H1 (cell line): ENCODE results near the gene PUS3. TPM values are rescaled to one million over a fixed set of nuclear protein-coding genes. Genes with fewer than 3 reads are reported as not detected.

ENCODE experiments used
- CTCF ChIA-PET: fragments of 300-600 bp; sonication (Branson Sonifier 250); formaldehyde crosslinking; loops from one replicate; lab custom pipeline; 2021; ENCODE audit not compliant: partially characterized antibody; lab: Charles Lee
- POLR2A ChIA-PET: fragments of 300-600 bp; sonication (Branson Sonifier 250); formaldehyde crosslinking; loops from one replicate; lab custom pipeline; 2021; ENCODE audit warnings: inconsistent platforms; ENCODE audit not compliant: partially characterized antibody; lab: Charles Lee
- DNase-seq, 2 experiments: peaks; one replicate each; pipeline versions ENCODE4 v3.0.0 to v3.0.0-alpha.2; 2010 to 2022; ENCODE audit warnings: low spot score in 2 of 2, low read depth in 1 of 2, mixed read lengths in 1 of 2
- FAIRE-seq: peaks from 2 replicates; lab custom pipeline; 2011; peaks lifted over from hg19 to GRCh38; lab: Jason Lieb, UNC
- H2AFZ ChIP-seq: 2 replicates; pipeline ENCODE4 v1.8.1; 2012; ENCODE audit warnings: low read length, inconsistent platforms
- H2AK5ac ChIP-seq: 2 replicates; pipeline ENCODE4 v1.6.1; 2013; ENCODE audit warnings: low read depth, low read length
- H2BK120ac ChIP-seq: replicated peaks from 2 replicates; pipeline ENCODE3; 2013; ENCODE audit warnings: low read depth, low read length, inconsistent platforms
- H2BK12ac ChIP-seq: 2 replicates; pipeline ENCODE4 v1.6.1; 2013; ENCODE audit warnings: low read depth, low read length
- H2BK15ac ChIP-seq: 2 replicates; pipeline ENCODE4 v1.6.1; 2013; ENCODE audit warnings: low read length
- H2BK20ac ChIP-seq: 2 replicates; pipeline ENCODE4 v1.6.1; 2013; ENCODE audit warnings: low read length
- H2BK5ac ChIP-seq: 2 replicates; pipeline ENCODE4 v1.6.1; 2013; ENCODE audit warnings: low read depth, low read length
- H3K14ac ChIP-seq: 2 replicates; pipeline ENCODE4 v1.6.1; 2013; ENCODE audit warnings: inconsistent platforms; ENCODE audit not compliant: insufficient read length
- H3K18ac ChIP-seq: 2 replicates; pipeline ENCODE4 v1.6.1; 2013; ENCODE audit warnings: low read length; ENCODE audit errors: extremely low read depth
- H3K23ac ChIP-seq: 2 replicates; pipeline ENCODE4 v1.6.1; 2013; ENCODE audit warnings: inconsistent platforms; ENCODE audit not compliant: insufficient read length
- H3K23me2 ChIP-seq: 2 replicates; pipeline ENCODE4 v1.6.1; 2013; ENCODE audit warnings: low read depth, low read length
- H3K27ac ChIP-seq: 2 replicates; pipeline ENCODE4 v1.6.1; 2011; ENCODE audit warnings: low read depth, low read length, inconsistent platforms
- H3K27me3 ChIP-seq, 4 experiments: replicated peaks in 1 of 4; 1 replicate in 1 of 4; 2 replicates in 3 of 4; pipeline versions ENCODE4 v1.6.1 to v1.8.1; 2011 to 2013; ENCODE audit warnings: low read length in 3 of 4, mild to moderate bottlenecking in 3 of 4, inconsistent platforms in 2 of 4, mixed read lengths in 2 of 4, moderate library complexity in 1 of 4; ENCODE audit not compliant: control insufficient read depth in 3 of 4, insufficient read depth in 3 of 4; ENCODE audit errors: extremely low read depth in 1 of 4
- H3K36me3 ChIP-seq, 4 experiments: 2 replicates each; pipeline versions ENCODE4 v1.6.1 to v1.8.1; 2011 to 2013; ENCODE audit warnings: mild to moderate bottlenecking in 4 of 4, low read length in 3 of 4, moderate library complexity in 2 of 4, control low read depth in 1 of 4, inconsistent platforms in 1 of 4; ENCODE audit not compliant: insufficient read depth in 4 of 4, control insufficient read depth in 2 of 4
- H3K4ac ChIP-seq: replicated peaks from 2 replicates; pipeline ENCODE3; 2013; ENCODE audit warnings: low read length, low read depth, mixed read lengths, inconsistent platforms; ENCODE audit not compliant: insufficient read length
- H3K4me1 ChIP-seq, 4 experiments: replicated peaks in 1 of 4; 1 replicate in 1 of 4; 2 replicates in 3 of 4; pipeline versions ENCODE4 v1.6.1 to v1.8.1; 2011 to 2013; ENCODE audit warnings: low read length in 3 of 4, inconsistent platforms in 2 of 4, mixed read lengths in 1 of 4; ENCODE audit not compliant: insufficient read depth in 4 of 4, control insufficient read depth in 3 of 4
- H3K4me2 ChIP-seq, 2 experiments: 2 replicates each; pipeline versions ENCODE4 v1.6.1 to v1.8.1; 2011 to 2013; ENCODE audit warnings: low read depth in 2 of 2, low read length in 2 of 2, control low read depth in 1 of 2, inconsistent platforms in 1 of 2, mild to moderate bottlenecking in 1 of 2; ENCODE audit not compliant: insufficient read depth in 1 of 2
- H3K4me3 ChIP-seq, 4 experiments: fragments of 200-600, 300-600 bp in 1 of 4; sonication (generic), shearing (Covaris generic), sonication (Bioruptor Twin) in 1 of 4; 2 replicates each; pipeline versions ENCODE4 v1.5.1 to v1.8.1; 2011 to 2016; ENCODE audit warnings: low read length in 4 of 4, low read depth in 3 of 4, control low read depth in 2 of 4, inconsistent platforms in 2 of 4, mild to moderate bottlenecking in 2 of 4, mixed read lengths in 1 of 4, moderate library complexity in 1 of 4; ENCODE audit not compliant: insufficient read depth in 2 of 4; ENCODE audit errors: extremely low read depth in 1 of 4
- H3K56ac ChIP-seq: replicated peaks from 2 replicates; pipeline ENCODE3; 2013; ENCODE audit warnings: low read depth, mild to moderate bottlenecking, mixed read lengths, low read length, inconsistent platforms; ENCODE audit not compliant: insufficient read length
- H3K79me1 ChIP-seq: 2 replicates; pipeline ENCODE4 v1.6.1; 2013; ENCODE audit warnings: low read depth, low read length, control low read depth
- H3K79me2 ChIP-seq, 2 experiments: 2 replicates each; pipeline versions ENCODE4 v1.6.1 to v1.8.1; 2012 to 2013; ENCODE audit warnings: low read length in 2 of 2, mild to moderate bottlenecking in 2 of 2, inconsistent platforms in 1 of 2; ENCODE audit not compliant: insufficient read depth in 2 of 2, control insufficient read depth in 1 of 2
- H3K9ac ChIP-seq, 4 experiments: replicated peaks in 1 of 4; 1 replicate in 1 of 4; 2 replicates in 3 of 4; pipeline versions ENCODE4 v1.6.1 to v1.8.1; 2011 to 2013; ENCODE audit warnings: low read depth in 3 of 4, low read length in 3 of 4, control low read depth in 2 of 4, mild to moderate bottlenecking in 2 of 4, moderate library complexity in 2 of 4, inconsistent platforms in 1 of 4; ENCODE audit errors: extremely low read depth in 1 of 4
- H3K9me3 ChIP-seq, 2 experiments: 2 replicates each; pipeline versions ENCODE4 v1.6.1 to v1.8.1; 2012 to 2013; ENCODE audit warnings: mild to moderate bottlenecking in 2 of 2, moderate library complexity in 2 of 2, control low read depth in 1 of 2, inconsistent platforms in 1 of 2, low read depth in 1 of 2, low read length in 1 of 2, mixed read lengths in 1 of 2; ENCODE audit not compliant: insufficient read depth in 2 of 2
- H4K20me1 ChIP-seq, 2 experiments: replicated peaks in 1 of 2; 2 replicates each; pipeline versions ENCODE3 to v1.8.1; 2011 to 2013; ENCODE audit warnings: inconsistent platforms in 2 of 2, low read length in 2 of 2, mild to moderate bottlenecking in 1 of 2; ENCODE audit not compliant: insufficient read depth in 2 of 2, control insufficient read depth in 1 of 2
- H4K5ac ChIP-seq: 2 replicates; pipeline ENCODE4 v1.6.1; 2013; ENCODE audit warnings: low read length, low read depth, mixed read lengths, inconsistent platforms; ENCODE audit not compliant: insufficient read length
- H4K8ac ChIP-seq: 2 replicates; pipeline ENCODE4 v1.8.0; 2013; ENCODE audit warnings: mild to moderate bottlenecking, moderate library complexity, low read length, inconsistent platforms; ENCODE audit not compliant: insufficient read depth; ENCODE audit errors: extremely low read depth
- H4K91ac ChIP-seq: replicated peaks from 2 replicates; pipeline ENCODE3; 2013; ENCODE audit warnings: low read length, mixed read lengths, inconsistent platforms; ENCODE audit not compliant: insufficient read length
- BACH1 ChIP-seq: IDR thresholded peaks from 2 replicates; pipeline ENCODE4 v1.6.1; 2012; ENCODE audit warnings: low read length, improper control_type of control experiment
- CHD1 ChIP-seq: IDR thresholded peaks from 2 replicates; pipeline ENCODE4 v1.6.1; 2012; ENCODE audit warnings: low read depth, low read length, improper control_type of control experiment
- CREB1 ChIP-seq: IDR thresholded peaks from 2 replicates; pipeline ENCODE4 v1.6.1; 2012; ENCODE audit warnings: inconsistent platforms
- CTBP2 ChIP-seq: IDR thresholded peaks from 2 replicates; pipeline ENCODE4 v1.7.0; 2011; ENCODE audit warnings: borderline replicate concordance, mild to moderate bottlenecking, moderate library complexity, mixed read lengths, low read length; ENCODE audit not compliant: insufficient read depth, insufficient read length
- GABPA ChIP-seq: IDR thresholded peaks from 2 replicates; pipeline ENCODE4 v1.6.1; 2011; ENCODE audit warnings: mild to moderate bottlenecking, low read length, moderate library complexity, borderline replicate concordance; ENCODE audit not compliant: insufficient read depth
- GTF2F1 ChIP-seq: IDR thresholded peaks from 2 replicates; pipeline ENCODE4 v1.6.1; 2012; ENCODE audit warnings: low read depth, low read length, improper control_type of control experiment, borderline replicate concordance
- HDAC2 ChIP-seq, 2 experiments: fragments of 300-600 bp in 1 of 2; sonication (generic) in 1 of 2; IDR thresholded peaks; 2 replicates each; pipeline ENCODE4 v1.6.1; 2011 to 2012; ENCODE audit warnings: low read depth in 2 of 2, low read length in 2 of 2, mild to moderate bottlenecking in 2 of 2, moderate library complexity in 2 of 2, borderline replicate concordance in 1 of 2, inconsistent platforms in 1 of 2
- HDAC6 ChIP-seq: IDR thresholded peaks from one replicate; pipeline ENCODE4 v1.7.1; 2012; ENCODE audit warnings: low read depth, mild to moderate bottlenecking, inconsistent platforms, low read length, moderate library complexity
- SIN3A ChIP-seq, 2 experiments: IDR thresholded peaks in 1 of 2; conservative IDR thresholded peaks in 1 of 2; 2 replicates each; pipeline ENCODE4 v1.6.1; 2011 to 2012; ENCODE audit warnings: low read length in 2 of 2, improper control_type of control experiment in 1 of 2, low read depth in 1 of 2, mild to moderate bottlenecking in 1 of 2
- SIRT6 ChIP-seq: IDR thresholded peaks from one replicate; pipeline ENCODE4 v1.7.1; 2012; ENCODE audit warnings: low read length, inconsistent platforms
- SP2 ChIP-seq: IDR thresholded peaks from 2 replicates; pipeline ENCODE4 v1.6.1; 2012; ENCODE audit warnings: mild to moderate bottlenecking, low read length, inconsistent platforms
- SRF ChIP-seq: IDR thresholded peaks from 2 replicates; pipeline ENCODE4 v1.6.1; 2011; ENCODE audit warnings: mild to moderate bottlenecking, low read depth, low read length, moderate library complexity
- TCF12 ChIP-seq: IDR thresholded peaks from 2 replicates; pipeline ENCODE4 v1.6.1; 2011; ENCODE audit warnings: low read depth, mild to moderate bottlenecking, low read length
- WGBS, 2 experiments: shearing (Covaris generic) in 1 of 2; methylation state at CpG; one replicate each; pipeline versions ENCODE4 v1.1.6 to v1.1.7; 2013 to 2015; ENCODE audit warnings: low lambda C conversion rate in 2 of 2, mixed read lengths in 2 of 2, inconsistent platforms in 1 of 2, low coverage in 1 of 2, missing lambda C conversion rate in 1 of 2; ENCODE audit not compliant: insufficient replicate concordance in 2 of 2, insufficient coverage in 1 of 2, insufficient read length in 1 of 2; ENCODE audit errors: extremely low coverage in 1 of 2, missing lambda C conversion rate in 1 of 2; 5-methylcytosine and 5-hydroxymethylcytosine counted together
- polyA plus RNA-seq, 7 experiments: library from polyadenylated mRNA; depleted of rRNA in 3 of 7; stranded (reverse) in 5 of 7; unstranded in 2 of 7; fragments of >200 nt in 5 of 7; fragments of 200-250 nt in 2 of 7; gene quantifications; 1 replicate in 5 of 7; 2 replicates in 1 of 7; 4 replicates in 1 of 7; pipeline versions ENCODE4 v1.2.1 to v1.2.3, GENCODE V29; 2011 to 2013; ENCODE audit warnings: missing spikeins in 2 of 7, mixed read lengths in 2 of 7
- total RNA-seq: library from RNA; stranded (reverse); fragmentation: NEBNext Ultra II Directional; extraction: Animal tissue kit (Norgen Biotek cat#: 25700); gene quantifications from 2 replicates; pipeline ENCODE4 v1.2.1, GENCODE V29; 2021

The PUS3 gene
- total and polyA plus RNA-seq, 2 of the 8 experiments (the other 6 are each of a cell fraction or from before 2014, with no cell fraction given), result 8.7 to 22.6 TPM

DNA sequence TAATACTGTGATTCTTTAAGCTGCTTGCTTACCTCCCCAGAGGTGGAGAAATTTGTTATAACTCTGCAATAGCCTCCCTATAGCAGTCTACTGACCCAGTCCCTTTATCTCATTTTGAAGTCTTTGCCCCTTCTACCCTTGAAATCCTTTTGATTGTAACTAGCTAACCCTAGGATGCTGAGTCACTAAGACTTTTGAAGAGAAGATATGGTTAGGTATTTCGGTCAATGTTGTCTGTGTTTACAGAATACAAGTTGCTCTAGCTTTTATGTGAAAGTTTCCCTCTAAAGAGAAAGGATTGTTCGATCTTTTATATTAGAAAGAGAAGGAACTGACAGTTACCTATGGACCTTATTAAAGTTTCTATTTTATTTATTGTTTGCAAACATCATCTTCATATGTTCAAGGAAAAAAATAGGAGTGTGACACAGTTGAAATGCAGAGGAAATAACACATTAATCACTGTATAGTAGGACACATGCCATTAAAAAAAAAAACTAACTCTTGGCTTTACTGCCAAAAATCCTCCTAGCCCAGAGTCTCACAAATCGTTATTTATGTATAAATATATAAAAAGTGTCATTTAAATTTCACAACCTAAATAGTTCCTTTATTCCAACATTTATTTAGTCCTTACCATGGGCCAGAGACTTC is 12.4 kb downstream of the PUS3 start:
- Histone ChIP-seq H3K9me3 (peaks cover 8 to 12% of the 10 kb centered on the region in 2 experiments), H3K27ac (no peak overlapping the region), H3K23me2 (peaks cover 3% of the 10 kb centered on the region; the same call in 1 of the 2 replicates), H3K56ac (no peak overlapping the region), H2BK15ac (no peak overlapping the region), H3K9ac (no peak overlapping the region), H2AFZ (no peak overlapping the region), H4K5ac (no peak overlapping the region), H3K4ac (no peak overlapping the region), H3K4me2 (no peak overlapping the region), H4K91ac (no peak overlapping the region), H2BK20ac (no peak overlapping the region), H3K36me3 (peaks cover 7 to 23% (median 13%) of the 10 kb centered on the region in 4 experiments; a peak in 7 of 8 replicates), H3K23ac (no peak overlapping the region), H4K20me1 (no peaks in the 10 kb centered on the region), H3K18ac (no peak overlapping the region), H2BK12ac (no peak overlapping the region), H3K4me3 (no peak overlapping the region), H4K8ac (no peak overlapping the region), H3K4me1 (no peaks in the 10 kb centered on the region), H3K79me2 (peaks cover 0 to 31% of the 10 kb centered on the region in 2 experiments; a peak in 2 of 4 replicates), H3K14ac (no peak overlapping the region), H2BK5ac (no peak overlapping the region), H2AK5ac (no peak overlapping the region), H2BK120ac (no peak overlapping the region), H3K79me1 (peaks cover 2% of the 10 kb centered on the region; the same call in 1 of the 2 replicates), H3K27me3 (peaks cover 0 to 3% (median 2%) of the 10 kb centered on the region in 4 experiments; a peak in 4 of 7 replicates)
- ChIA-PET POLR2A (interaction anchor here (1.1 to 1.6 kb wide), 3 partner anchors 12 to 167 kb away, joined by 3 to 10 read pairs (median 4); partner anchors contain the start of gene PUS3), CTCF (no interaction called here)
- DNase-seq (no peak), FAIRE-seq (no peak)
- 84% methylated on average over 3 of the region's 3 CpGs; no CpG with 5 or more reads in 1 of the 2 experiments for WGBS, 2 experiments
- TF ChIP-seq CREB1 (no peak), SP2 (no peak), BACH1 (no peak), CTBP2 (no peak), GTF2F1 (no peak), SRF (no peak), TCF12 (no peak), HDAC2 (IDR thresholded peaks at IDR 0.05; ENCODE audit: borderline replicate concordance in 1 of 2, low read depth in 2 of 2, low read length in 2 of 2) (no peak), GABPA (no peak), SIN3A (conservative IDR thresholded peaks at IDR 0.05 in 1 of 2, IDR thresholded peaks at IDR 0.05 in 1 of 2; ENCODE audit: low read depth in 1 of 2, low read length in 2 of 2) (no peak), SIRT6 (no peak), CHD1 (no peak), HDAC6 (no peak)
